HepG2 (cell line): Measurements from ENCODE around the gene MAN1A2. TPM values are rescaled to one million over a fixed set of nuclear protein-coding genes. Genes with fewer than 3 reads are reported as not detected.

Source experiments
- REPIN1 ChIP-seq: sonication (generic); formaldehyde crosslinking; IDR thresholded peaks from 2 replicates; pipeline ENCODE4 v1.8.0; 2022; ENCODE audit warnings: missing genetic modification reagents, low read depth, mild to moderate bottlenecking, borderline replicate concordance
- SCMH1 ChIP-seq: sonication (generic); formaldehyde crosslinking; IDR thresholded peaks from 2 replicates; pipeline ENCODE4 v1.9.0; 2021; ENCODE audit warnings: missing genetic modification reagents, mild to moderate bottlenecking, borderline replicate concordance
- SMAD1 ChIP-seq: sonication (generic); formaldehyde crosslinking; IDR thresholded peaks from 2 replicates; pipeline ENCODE4 v1.4.0; 2020; ENCODE audit warnings: missing genetic modification reagents, low read depth, mild to moderate bottlenecking, borderline replicate concordance
- SOX6 ChIP-seq, 2 experiments: fragments of 450-650 bp in 1 of 2; sonication (generic) in 1 of 2; formaldehyde crosslinking in 1 of 2; IDR thresholded peaks; 2 replicates each; pipeline versions ENCODE4 v1.4.0 to v1.6.1; 2017 to 2020; ENCODE audit warnings: antibody characterized with exemption in 1 of 2, mild to moderate bottlenecking in 1 of 2, missing genetic modification reagents in 1 of 2
- TMF1 ChIP-seq: sonication (generic); formaldehyde crosslinking; IDR thresholded peaks from 2 replicates; pipeline ENCODE4 v1.8.1; 2022; ENCODE audit warnings: low read depth, missing genetic modification reagents
- ZMAT3 ChIP-seq: sonication (generic); formaldehyde crosslinking; conservative IDR thresholded peaks from 2 replicates; pipeline ENCODE4 v1.7.0; 2021; ENCODE audit warnings: missing genetic modification reagents
- ZNF546 ChIP-seq: sonication (generic); formaldehyde crosslinking; conservative IDR thresholded peaks from 2 replicates; pipeline ENCODE4 v1.8.1; 2023; ENCODE audit warnings: mild to moderate bottlenecking, missing genetic modification reagents
- ZNF614 ChIP-seq: IDR thresholded peaks from 2 replicates; pipeline ENCODE4 v1.6.1; 2018; ENCODE audit warnings: missing biosample characterization, missing genetic modification reagents, inconsistent platforms, borderline replicate concordance
- ZNF687 ChIP-seq: sonication (generic); formaldehyde crosslinking; IDR thresholded peaks from 2 replicates; pipeline ENCODE4 v1.5.1; 2020; ENCODE audit warnings: mild to moderate bottlenecking, missing genetic modification reagents, moderate library complexity
- ZSCAN25 ChIP-seq: sonication (generic); formaldehyde crosslinking; IDR thresholded peaks from 2 replicates; pipeline ENCODE4 v1.8.0; 2022; ENCODE audit warnings: mild to moderate bottlenecking, missing genetic modification reagents
- polyA plus RNA-seq, 8 experiments: library from polyadenylated mRNA; depleted of rRNA in 3 of 8; stranded (reverse) in 7 of 8; unstranded in 1 of 8; fragments of >200 nt; fragmentation: Illumina TruSeq in 4 of 8; extraction: Trizol in 4 of 8; gene quantifications; 2 replicates each; pipeline versions ENCODE4 v1.2.1 to v1.2.3, GENCODE V29; 2011 to 2016; ENCODE audit warnings: low read depth in 4 of 8, missing spikeins in 1 of 8, mixed read lengths in 1 of 8; ENCODE audit not compliant: insufficient read depth in 1 of 8
- total RNA-seq, 5 experiments: library from RNA; depleted of rRNA; stranded (reverse); fragments of >200 nt; fragmentation: Illumina TruSeq; extraction: Trizol; gene quantifications; 2 replicates each; pipeline ENCODE4 v1.2.3, GENCODE V29; 2016; ENCODE audit warnings: low read depth in 1 of 5
- TF ChIP-seq, protein P1 (sequence below), 2 experiments: fragments of 450-650 bp in 1 of 2; sonication (generic) in 1 of 2; formaldehyde crosslinking in 1 of 2; IDR thresholded peaks; 2 replicates each; pipeline versions ENCODE4 v1.6.1 to v1.8.0; 2016 to 2022; ENCODE audit warnings: antibody characterized with exemption in 1 of 2, mild to moderate bottlenecking in 1 of 2, missing genetic modification reagents in 1 of 2
- TF ChIP-seq, protein P2 (sequence below): sonication (generic); formaldehyde crosslinking; conservative IDR thresholded peaks from 2 replicates; pipeline ENCODE4 v1.4.0; 2020; ENCODE audit warnings: missing genetic modification reagents

MAN1A2 gene
- total and polyA plus RNA-seq, 2 of the 13 experiments (the other 11 are each of a cell fraction or from before 2014, with no cell fraction given) = 8.0 to 19.9 TPM

GRCh38 chr1:117544509-117545109 lies 177.4 kb downstream of the MAN1A2 start (continued):
- TF ChIP-seq, protein P1, sequence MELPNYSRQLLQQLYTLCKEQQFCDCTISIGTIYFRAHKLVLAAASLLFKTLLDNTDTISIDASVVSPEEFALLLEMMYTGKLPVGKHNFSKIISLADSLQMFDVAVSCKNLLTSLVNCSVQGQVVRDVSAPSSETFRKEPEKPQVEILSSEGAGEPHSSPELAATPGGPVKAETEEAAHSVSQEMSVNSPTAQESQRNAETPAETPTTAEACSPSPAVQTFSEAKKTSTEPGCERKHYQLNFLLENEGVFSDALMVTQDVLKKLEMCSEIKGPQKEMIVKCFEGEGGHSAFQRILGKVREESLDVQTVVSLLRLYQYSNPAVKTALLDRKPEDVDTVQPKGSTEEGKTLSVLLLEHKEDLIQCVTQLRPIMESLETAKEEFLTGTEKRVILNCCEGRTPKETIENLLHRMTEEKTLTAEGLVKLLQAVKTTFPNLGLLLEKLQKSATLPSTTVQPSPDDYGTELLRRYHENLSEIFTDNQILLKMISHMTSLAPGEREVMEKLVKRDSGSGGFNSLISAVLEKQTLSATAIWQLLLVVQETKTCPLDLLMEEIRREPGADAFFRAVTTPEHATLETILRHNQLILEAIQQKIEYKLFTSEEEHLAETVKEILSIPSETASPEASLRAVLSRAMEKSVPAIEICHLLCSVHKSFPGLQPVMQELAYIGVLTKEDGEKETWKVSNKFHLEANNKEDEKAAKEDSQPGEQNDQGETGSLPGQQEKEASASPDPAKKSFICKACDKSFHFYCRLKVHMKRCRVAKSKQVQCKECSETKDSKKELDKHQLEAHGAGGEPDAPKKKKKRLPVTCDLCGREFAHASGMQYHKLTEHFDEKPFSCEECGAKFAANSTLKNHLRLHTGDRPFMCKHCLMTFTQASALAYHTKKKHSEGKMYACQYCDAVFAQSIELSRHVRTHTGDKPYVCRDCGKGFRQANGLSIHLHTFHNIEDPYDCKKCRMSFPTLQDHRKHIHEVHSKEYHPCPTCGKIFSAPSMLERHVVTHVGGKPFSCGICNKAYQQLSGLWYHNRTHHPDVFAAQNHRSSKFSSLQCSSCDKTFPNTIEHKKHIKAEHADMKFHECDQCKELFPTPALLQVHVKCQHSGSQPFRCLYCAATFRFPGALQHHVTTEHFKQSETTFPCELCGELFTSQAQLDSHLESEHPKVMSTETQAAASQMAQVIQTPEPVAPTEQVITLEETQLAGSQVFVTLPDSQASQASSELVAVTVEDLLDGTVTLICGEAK (IDR thresholded peaks at IDR 0.05) = no peak
- TF ChIP-seq, protein P1 (CRISPR knock-in tag; IDR thresholded peaks at IDR 0.05) = peak; percentile 18; the same call in 1 of the 2 replicates
- TF ChIP-seq ZMAT3 (CRISPR knock-in tag) = no peak
- no peak for TF ChIP-seq SMAD1 (CRISPR knock-in tag)
- no peak for TF ChIP-seq ZNF687 (CRISPR knock-in tag)
- no peak for TF ChIP-seq TMF1 (CRISPR knock-in tag)
- no peak for TF ChIP-seq ZSCAN25 (CRISPR knock-in tag)
- TF ChIP-seq, protein P2, sequence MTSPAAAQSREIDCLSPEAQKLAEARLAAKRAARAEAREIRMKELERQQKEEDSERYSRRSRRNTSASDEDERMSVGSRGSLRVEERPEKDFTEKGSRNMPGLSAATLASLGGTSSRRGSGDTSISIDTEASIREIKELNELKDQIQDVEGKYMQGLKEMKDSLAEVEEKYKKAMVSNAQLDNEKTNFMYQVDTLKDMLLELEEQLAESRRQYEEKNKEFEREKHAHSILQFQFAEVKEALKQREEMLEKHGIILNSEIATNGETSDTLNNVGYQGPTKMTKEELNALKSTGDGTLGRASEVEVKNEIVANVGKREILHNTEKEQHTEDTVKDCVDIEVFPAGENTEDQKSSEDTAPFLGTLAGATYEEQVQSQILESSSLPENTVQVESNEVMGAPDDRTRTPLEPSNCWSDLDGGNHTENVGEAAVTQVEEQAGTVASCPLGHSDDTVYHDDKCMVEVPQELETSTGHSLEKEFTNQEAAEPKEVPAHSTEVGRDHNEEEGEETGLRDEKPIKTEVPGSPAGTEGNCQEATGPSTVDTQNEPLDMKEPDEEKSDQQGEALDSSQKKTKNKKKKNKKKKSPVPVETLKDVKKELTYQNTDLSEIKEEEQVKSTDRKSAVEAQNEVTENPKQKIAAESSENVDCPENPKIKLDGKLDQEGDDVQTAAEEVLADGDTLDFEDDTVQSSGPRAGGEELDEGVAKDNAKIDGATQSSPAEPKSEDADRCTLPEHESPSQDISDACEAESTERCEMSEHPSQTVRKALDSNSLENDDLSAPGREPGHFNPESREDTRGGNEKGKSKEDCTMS (CRISPR knock-in tag) = no peak
- no peak for TF ChIP-seq ZNF614 (CRISPR knock-in tag)
- no peak for TF ChIP-seq REPIN1
- TF ChIP-seq SOX6 (IDR thresholded peaks at IDR 0.05) = no peak
- TF ChIP-seq SOX6 (CRISPR knock-in tag; IDR thresholded peaks at IDR 0.05) = peak; percentile 84
- no peak for TF ChIP-seq ZNF546 (CRISPR knock-in tag)
- no peak for TF ChIP-seq SCMH1 (CRISPR knock-in tag)
